HG03066 (cell line): Measurements from ENCODE around the gene NR1D2.

Source experiments
- ATAC-seq: cut with Tn5 transposase; IDR thresholded peaks from one replicate; pipeline ENCODE4 v1.9.1; 2021; ENCODE audit warnings: low read depth; ENCODE audit not compliant: unreplicated experiment

NR1D2 gene

GRCh38 chr3:23961913-23962312 is 16.8 kb downstream of the NR1D2 start:
- ATAC-seq, result no peak

GRCh38 chr3:23964537-23965235 is 19.6 kb downstream of the NR1D2 start:
- no peak for ATAC-seq

- no peak for ATAC-seq
Observed at GRCh38 chr3:23966328-23966727, 21.2 kb downstream of the NR1D2 start.

GRCh38 chr3:23968463-23969184 is 23.5 kb downstream of the NR1D2 start:
- no peak for ATAC-seq

GRCh38 chr3:23969393-23969792 is 24.3 kb downstream of the NR1D2 start:
- no peak for ATAC-seq

GRCh38 chr3:23971684-23972083 is 26.6 kb downstream of the NR1D2 start:
- ATAC-seq, result no peak

GRCh38 chr3:23976555-23976954 is 31.5 kb downstream of the NR1D2 start:
- no peak for ATAC-seq

- ATAC-seq, result no peak
Observed at GRCh38 chr3:23979569-23979968, 34.5 kb downstream of the NR1D2 start.

- no peak for ATAC-seq
Observed at GRCh38 chr3:23981136-23981535, 36.0 kb downstream of the NR1D2 start.

GRCh38 chr3:23981955-23982354 is 36.9 kb downstream of the NR1D2 start:
- no peak for ATAC-seq

GRCh38 chr3:23984934-23985333 is 39.8 kb downstream of the NR1D2 start:
- no peak for ATAC-seq

GRCh38 chr3:23985747-23986544 is 40.9 kb downstream of the NR1D2 start:
- ATAC-seq, result no peak

GRCh38 chr3:23987356-23987755 is 42.3 kb downstream of the NR1D2 start:
- no peak for ATAC-seq

- ATAC-seq, result no peak
Observed at GRCh38 chr3:23991306-23991682, 46.2 kb downstream of the NR1D2 start.

- no peak for ATAC-seq
Observed at GRCh38 chr3:23991683-23992628, 46.9 kb downstream of the NR1D2 start.

- ATAC-seq, result no peak
Observed at GRCh38 chr3:23993556-23994243, 48.6 kb downstream of the NR1D2 start.

- no peak for ATAC-seq
Observed at GRCh38 chr3:23994244-23994569, 49.1 kb downstream of the NR1D2 start.

GRCh38 chr3:23995219-23995618 is 50.1 kb downstream of the NR1D2 start:
- no peak for ATAC-seq

GRCh38 chr3:23996095-23996524 is 51.0 kb downstream of the NR1D2 start:
- ATAC-seq, result no peak
